Left lung (tissue), 10 donors: ENCODE data around the gene PGLYRP3. TPM values are rescaled to one million over a fixed set of nuclear protein-coding genes. Genes with fewer than 3 reads are reported as not detected.

Experiments used
- ATAC-seq: fragments of 200-7000 bp; cut with Tn5 transposase; one replicate; pipeline ENCODE4 v1.9.1; 2020; ENCODE audit warnings: moderate library complexity
- DNase-seq, 4 donors: peaks; one replicate each; pipeline ENCODE4 v3.0.0-alpha.2; 2013 to 2020
- H3K27ac ChIP-seq, 2 donors: fragments of 200-600 bp; sonication (generic) in 1 of 2; one replicate each; pipeline versions ENCODE4 v1.5.0 to v1.8.0; 2020 to 2021
- H3K27me3 ChIP-seq, 2 donors: fragments of 200-600 bp; sonication (generic) in 1 of 2; one replicate each; pipeline versions ENCODE4 v1.5.0 to v1.8.0; 2020 to 2021
- H3K36me3 ChIP-seq, 2 donors: fragments of 200-600 bp; sonication (generic) in 1 of 2; one replicate each; pipeline versions ENCODE4 v1.5.0 to v1.8.0; 2020 to 2021
- H3K4me1 ChIP-seq, 2 donors: fragments of 200-600 bp; one replicate each; pipeline ENCODE4 v1.8.0; 2021
- H3K4me3 ChIP-seq, 2 donors: fragments of 200-600 bp; sonication (generic) in 1 of 2; one replicate each; pipeline versions ENCODE4 v1.5.0 to v1.8.0; 2020 to 2021; ENCODE audit warnings: mild to moderate bottlenecking in 1 of 2
- H3K9me3 ChIP-seq, 2 donors: fragments of 200-600 bp; sonication (generic) in 1 of 2; one replicate each; pipeline versions ENCODE4 v1.5.0 to v1.8.0; 2020 to 2021
- CTCF ChIP-seq, 2 donors: fragments of 200-600 bp; sonication (generic) in 1 of 2; IDR thresholded peaks; one replicate each; pipeline versions ENCODE4 v1.5.0 to v1.8.0; 2021; ENCODE audit warnings: antibody characterized with exemption in 2 of 2
- intact Hi-C, 2 donors: fragments of 100-400 bp; cut with DNase I; formaldehyde crosslinking; loops; one replicate each; pipeline versions ENCODE4 v1.11.2 to v1.14.2; 2022
- polyA plus RNA-seq, 6 donors: library from polyadenylated mRNA; unstranded; fragments of 120-200 nt; gene quantifications; one replicate each; pipeline ENCODE4 v1.2.1, GENCODE V29; 2013; ENCODE audit not compliant: insufficient read length in 6 of 6
- total RNA-seq, 2 donors: library from RNA; stranded (reverse); fragmentation: NEBNext Ultra II Directional; extraction: Animal tissue kit (Norgen Biotek cat#: 25700); gene quantifications; one replicate each; pipeline ENCODE4 v1.2.1, GENCODE V29; 2021
- donor health status: DM: no; HTN: yes; CAD: no.
- donor health status: DM: no; HTN: no; CAD: no.

PGLYRP3 gene
- total and polyA plus RNA-seq, 8 donors, result not detected

GRCh38 chr1:153302308-153302707, 10.4 kb downstream of the PGLYRP3 start:
- Histone ChIP-seq H3K27ac (no peak overlapping the region), H3K36me3 (no peaks in the 10 kb centered on the region), H3K27me3 (peaks cover 0 to 10% of the 10 kb centered on the region in 2 donors), H3K4me3 (no peak overlapping the region), H3K9me3 (no peaks in the 10 kb centered on the region), H3K4me1 (no peaks in the 10 kb centered on the region)
- intact Hi-C loops, result no loop called here
- TF ChIP-seq CTCF (IDR thresholded peaks at IDR 0.05), result no peak
- ATAC-seq (no peak), DNase-seq (no peak)

- ATAC-seq, result no peak
- peaks cover 0 to 27% of the 10 kb centered on the region in 2 donors for H3K27me3 ChIP-seq
- no peak for TF ChIP-seq CTCF (IDR thresholded peaks at IDR 0.05)
- intact Hi-C loops, result no loop called here
- no peaks in the 10 kb centered on the region for H3K36me3 ChIP-seq
- H3K4me1 ChIP-seq, result no peaks in the 10 kb centered on the region
- DNase-seq, result no peak
- H3K27ac ChIP-seq, result no peak overlapping the region
- H3K9me3 ChIP-seq, result no peaks in the 10 kb centered on the region
- no peak overlapping the region for H3K4me3 ChIP-seq
Measured at GRCh38 chr1:153293851-153294250, 18.9 kb downstream of the PGLYRP3 start.

DNA sequence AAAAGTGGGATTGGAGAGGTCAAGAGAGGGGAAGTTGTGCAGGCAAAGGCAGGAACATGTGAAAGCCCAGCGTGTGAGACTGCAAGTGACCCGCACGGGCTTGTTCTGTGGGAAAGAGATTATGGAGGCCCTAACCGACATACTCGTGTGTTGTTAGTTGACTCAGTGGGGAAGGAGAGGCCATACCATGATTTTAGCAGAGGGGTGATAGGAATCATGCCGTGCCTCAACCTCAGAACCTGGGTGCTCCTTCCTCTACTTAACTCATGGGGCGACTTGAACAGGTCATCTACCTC, 19.3 kb downstream of the PGLYRP3 start:
- Histone ChIP-seq H3K27ac (no peak overlapping the region), H3K36me3 (no peaks in the 10 kb centered on the region), H3K9me3 (no peaks in the 10 kb centered on the region), H3K4me1 (no peaks in the 10 kb centered on the region), H3K4me3 (no peak overlapping the region), H3K27me3 (peaks cover 0 to 29% of the 10 kb centered on the region in 2 donors)
- ATAC-seq (no peak), DNase-seq (no peak)
- intact Hi-C loops, result no loop called here
- TF ChIP-seq CTCF (IDR thresholded peaks at IDR 0.05), result no peak

- TF ChIP-seq CTCF (IDR thresholded peaks at IDR 0.05), result no peak
- Histone ChIP-seq H3K36me3 (no peaks in the 10 kb centered on the region), H3K27me3 (peaks cover 0 to 34% of the 10 kb centered on the region in 2 donors), H3K27ac (no peak overlapping the region), H3K4me3 (no peak overlapping the region), H3K9me3 (no peaks in the 10 kb centered on the region), H3K4me1 (no peaks in the 10 kb centered on the region)
- no peak for DNase-seq
- no peak for ATAC-seq
- intact Hi-C loops, result no loop called here
Measured at GRCh38 chr1:153292740-153293479, 19.8 kb downstream of the PGLYRP3 start.

- peaks cover 0 to 34% of the 10 kb centered on the region in 2 donors for H3K27me3 ChIP-seq
- DNase-seq, result no peak
- H3K9me3 ChIP-seq, result no peaks in the 10 kb centered on the region
- no peaks in the 10 kb centered on the region for H3K36me3 ChIP-seq
- H3K27ac ChIP-seq, result no peak overlapping the region
- no peak overlapping the region for H3K4me3 ChIP-seq
- no peak for TF ChIP-seq CTCF (IDR thresholded peaks at IDR 0.05)
- no peak for ATAC-seq
- no peaks in the 10 kb centered on the region for H3K4me1 ChIP-seq
- intact Hi-C loops, result no loop called here
Measured at GRCh38 chr1:153292185-153292584, 20.6 kb downstream of the PGLYRP3 start.
